ENCODE data around the gene UCHL1. TPM values are rescaled to one million over a fixed set of nuclear protein-coding genes. Genes with fewer than 3 reads are reported as not detected.

The UCHL1 gene
- total and polyA plus RNA-seq, 2 of the 13 experiments (the other 11 are each of a cell fraction or from before 2014, with no cell fraction given) = not detected

GRCh38 chr4:41216294-41217019 is 40.3 kb upstream of the UCHL1 start (continued):
- TF ChIP-seq ZNF800 (CRISPR knock-in tag; IDR thresholded peaks at IDR 0.05) = peak; percentile 75; the same call in 1 of the 2 replicates
- no peak for TF ChIP-seq NR0B2 (CRISPR knock-in tag; IDR thresholded peaks at IDR 0.05)
- peak; percentile 37 for TF ChIP-seq TEAD3 (CRISPR knock-in tag; optimal IDR thresholded peaks at IDR 0.05; ENCODE audit: borderline replicate concordance)
- TF ChIP-seq FOXA1 (IDR thresholded peaks at IDR 0.05) = no peak
- TF ChIP-seq FOXA1 (CRISPR knock-in tag; IDR thresholded peaks at IDR 0.05) = no peak
- no peak for TF ChIP-seq MAZ (IDR thresholded peaks at IDR 0.05; ENCODE audit: borderline replicate concordance, low read depth, low read length)
- peak; percentile 71 for TF ChIP-seq MAZ (CRISPR knock-in tag; IDR thresholded peaks at IDR 0.05; ENCODE audit: low read depth)
- peak; percentile 89 for TF ChIP-seq ETV5 (CRISPR knock-in tag; IDR thresholded peaks at IDR 0.05; ENCODE audit: borderline replicate concordance)
- TF ChIP-seq NFYB (CRISPR knock-in tag; IDR thresholded peaks at IDR 0.05) = no peak
- TF ChIP-seq POGK (CRISPR knock-in tag; conservative IDR thresholded peaks at IDR 0.05) = peak; percentile 66; the same call in 1 of the 2 replicates
- no peak; the same call in 1 of the 2 replicates for TF ChIP-seq KDM5A (IDR thresholded peaks at IDR 0.05; ENCODE audit: borderline replicate concordance, low read length)
- no peak for TF ChIP-seq STAT5B (CRISPR knock-in tag; IDR thresholded peaks at IDR 0.05)
- peak; percentile 94 for TF ChIP-seq HOXA5 (CRISPR knock-in tag; IDR thresholded peaks at IDR 0.05)
- peak; percentile 78 for TF ChIP-seq TFDP2 (CRISPR knock-in tag; IDR thresholded peaks at IDR 0.05)
- no peak for TF ChIP-seq TBL1XR1 (IDR thresholded peaks at IDR 0.05; ENCODE audit: borderline replicate concordance, low read length, partially characterized antibody)
- no peak for TF ChIP-seq ARNT2 (CRISPR knock-in tag; IDR thresholded peaks at IDR 0.05; ENCODE audit: low read depth)
- no peak for TF ChIP-seq ATM (IDR thresholded peaks at IDR 0.05; ENCODE audit: borderline replicate concordance)
- peak; percentile 96 for TF ChIP-seq NR2C2 (CRISPR knock-in tag; IDR thresholded peaks at IDR 0.05; ENCODE audit: borderline replicate concordance)
- TF ChIP-seq ZBTB4 (CRISPR knock-in tag; IDR thresholded peaks at IDR 0.05; ENCODE audit: borderline replicate concordance) = no peak
